Dermis lymphatic vessel endothelial cell (primary cell): ENCODE data around the gene CALY. TPM values are rescaled to one million over a fixed set of nuclear protein-coding genes. Genes with fewer than 3 reads are reported as not detected.

ENCODE experiments used
- total RNA-seq: library from RNA; depleted of rRNA; stranded (reverse); fragments of >200 nt; gene quantifications from 2 replicates; pipeline ENCODE4 v1.2.1, GENCODE V29; 2014

CALY gene, protein sequence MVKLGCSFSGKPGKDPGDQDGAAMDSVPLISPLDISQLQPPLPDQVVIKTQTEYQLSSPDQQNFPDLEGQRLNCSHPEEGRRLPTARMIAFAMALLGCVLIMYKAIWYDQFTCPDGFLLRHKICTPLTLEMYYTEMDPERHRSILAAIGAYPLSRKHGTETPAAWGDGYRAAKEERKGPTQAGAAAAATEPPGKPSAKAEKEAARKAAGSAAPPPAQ
- not detected in 2 replicates for total RNA-seq

DNA sequence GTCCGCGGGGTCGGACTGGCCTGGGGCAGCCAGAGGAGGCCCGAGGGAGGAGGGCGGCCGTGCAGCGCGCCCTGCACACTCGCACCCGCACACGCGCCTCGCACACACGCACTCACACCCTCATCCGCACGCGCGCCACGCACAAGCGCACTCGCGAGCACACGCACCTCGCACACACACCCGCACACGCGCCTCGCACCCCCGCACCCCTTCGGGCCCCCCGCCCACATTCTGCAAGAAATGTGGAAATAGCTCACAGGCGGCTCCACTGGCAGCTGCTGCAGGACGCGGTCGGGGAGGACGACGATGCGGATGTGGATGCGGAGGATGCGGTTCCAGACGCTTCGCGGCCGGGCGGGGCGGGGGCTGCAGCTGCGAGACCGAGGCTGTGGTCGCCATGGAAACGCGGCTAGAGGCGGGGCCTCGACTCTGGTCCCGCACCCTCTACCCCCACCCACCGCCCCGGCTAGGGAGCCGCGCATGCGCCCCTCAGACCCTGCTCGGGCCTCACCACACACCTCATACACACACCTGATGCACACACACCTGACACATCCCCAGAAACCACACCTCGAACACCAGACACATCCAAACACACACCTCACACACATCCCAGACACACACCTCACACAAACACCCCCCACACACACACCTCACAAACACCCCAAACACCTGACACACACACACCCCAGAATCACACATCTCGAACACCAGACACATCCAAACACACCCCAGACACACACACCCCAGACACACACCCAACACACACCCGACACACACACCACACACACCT is at the start of gene CALY:
TSS of gene CALY (minus strand) at position 320 of the 793 bp plus-strand sequence. CDS start 7,907 bp downstream, outside the sequence.

DNA sequence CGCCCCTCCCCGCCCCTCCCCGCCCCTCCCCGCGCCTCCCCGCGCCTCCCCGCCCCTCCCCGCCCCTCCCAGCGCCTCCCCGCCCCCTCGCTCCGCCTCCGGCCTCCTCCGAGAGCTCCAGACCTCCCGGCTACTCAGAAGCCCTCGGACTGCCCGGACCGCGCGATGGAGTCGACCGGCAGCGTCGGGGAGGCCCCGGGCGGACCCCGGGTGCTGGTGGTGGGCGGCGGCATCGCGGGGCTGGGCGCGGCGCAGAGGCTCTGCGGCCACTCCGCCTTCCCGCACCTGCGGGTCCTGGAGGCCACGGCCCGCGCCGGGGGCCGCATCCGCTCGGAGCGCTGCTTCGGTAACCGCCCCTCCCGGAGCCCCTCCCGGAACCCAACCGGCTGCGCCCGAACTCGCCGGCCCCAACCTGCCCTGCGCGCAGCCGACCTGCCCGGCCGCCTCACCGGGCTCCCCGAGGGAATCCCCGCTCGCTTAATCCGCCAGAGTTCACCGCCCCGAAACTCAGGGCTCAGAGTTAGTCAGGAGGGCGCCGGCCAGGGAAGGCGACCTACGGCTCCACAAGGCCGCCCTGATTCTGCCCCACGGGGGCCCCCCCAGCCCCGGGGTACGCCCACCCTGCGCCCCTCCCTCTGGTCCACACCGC is 42.6 kb upstream of the CALY start, which contains the start of gene PAOX:
TSS of gene PAOX (plus strand) at position 111 of the 649 bp plus-strand sequence. CDS start at position 166, 55 bp downstream.

DNA sequence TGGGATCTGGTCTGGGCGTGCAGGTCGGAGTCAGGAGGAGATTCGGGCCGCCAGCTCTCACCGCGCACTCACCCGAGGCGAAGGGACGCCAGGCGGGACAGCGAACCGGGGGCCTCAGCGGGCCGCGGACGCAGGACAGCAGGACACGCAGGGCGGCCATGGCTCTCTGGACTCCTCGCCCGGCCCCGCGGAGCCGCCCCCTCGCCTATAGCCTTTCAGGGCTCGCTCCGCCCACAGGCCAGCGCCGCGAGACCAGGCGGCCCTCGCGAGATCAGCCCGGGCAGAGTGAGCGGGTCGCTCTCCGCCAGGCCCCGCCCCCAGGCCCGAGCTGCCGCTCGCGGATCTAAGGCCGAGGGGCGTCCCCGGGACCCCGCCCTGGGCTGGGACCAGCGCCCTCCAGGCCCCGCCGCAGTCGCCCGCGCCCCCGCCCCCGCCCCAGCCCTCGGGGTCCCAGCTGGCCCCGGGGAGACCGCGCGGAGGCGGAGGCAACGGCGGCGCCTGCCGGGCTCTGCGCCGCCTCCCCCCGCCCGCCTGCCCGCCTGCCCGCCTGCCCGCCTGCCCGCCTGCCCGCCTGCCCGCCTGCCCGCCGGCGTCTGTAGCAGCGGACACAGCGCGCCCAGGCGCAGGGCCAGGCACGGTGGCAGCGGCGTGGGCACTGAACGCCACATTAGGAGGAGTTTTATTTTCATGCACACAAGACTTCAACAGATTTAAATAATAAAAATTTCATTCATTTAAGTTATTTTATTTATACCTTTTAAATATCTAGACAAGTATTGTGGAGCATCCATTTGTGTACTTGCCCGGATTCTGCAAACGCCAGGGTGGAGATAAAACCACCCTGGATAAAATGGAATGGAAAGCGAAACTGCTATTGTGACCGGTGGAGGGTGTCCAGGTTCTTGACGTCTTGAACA is 36.7 kb upstream of the CALY start, which contains the start of gene ECHS1:
TSS of gene ECHS1 (minus strand) at position 181 of the 917 bp plus-strand sequence. CDS start at position 160, 21 bp downstream.

DNA sequence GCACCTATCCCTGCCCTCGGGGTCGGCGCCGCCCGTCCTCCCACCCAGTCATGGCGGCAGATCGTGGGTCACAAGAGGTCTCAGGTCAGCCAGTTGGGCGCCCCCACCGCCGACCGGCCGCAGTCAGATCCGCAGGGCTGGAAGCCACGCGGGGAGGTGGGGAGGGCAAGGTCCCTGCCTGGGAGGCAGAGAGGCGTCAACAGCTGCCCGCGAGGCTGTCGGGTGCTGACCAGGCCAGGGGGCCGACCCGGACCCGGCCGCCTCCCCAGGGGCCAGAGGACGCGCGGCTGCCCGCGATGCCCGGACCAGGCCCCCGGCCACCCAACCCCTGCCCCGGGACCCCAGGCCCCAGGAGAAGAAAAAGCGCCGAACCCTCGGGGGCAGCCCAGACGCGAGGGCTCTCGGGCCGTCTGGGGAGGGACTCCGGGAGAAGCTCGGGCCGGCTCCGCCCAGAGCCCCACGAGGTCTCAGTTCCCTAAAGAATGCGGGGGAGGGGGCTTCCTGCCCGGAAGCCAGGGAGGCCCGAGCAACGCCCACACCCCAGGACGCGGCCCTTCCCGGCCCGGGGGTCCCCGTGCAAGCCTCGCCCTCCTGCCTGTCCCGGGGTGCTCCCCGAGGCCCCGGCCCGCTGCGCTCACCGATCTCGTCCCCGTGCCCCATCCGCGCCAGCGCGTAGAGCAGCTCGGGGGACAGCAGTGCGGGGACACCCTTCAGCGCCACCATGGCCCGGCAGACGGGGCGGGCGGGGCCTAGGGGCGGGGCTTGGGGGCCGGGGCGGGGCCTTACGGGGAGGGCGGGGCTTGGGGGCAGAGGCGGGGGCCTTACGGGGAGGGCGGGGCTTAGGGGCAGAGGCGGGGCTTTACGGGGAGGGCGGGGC is 20.8 kb upstream of the CALY start, which contains the start of gene FUOM:
TSS of gene FUOM (minus strand) at position 735 of the 877 bp plus-strand sequence. CDS start at position 723, 12 bp downstream.

DNA sequence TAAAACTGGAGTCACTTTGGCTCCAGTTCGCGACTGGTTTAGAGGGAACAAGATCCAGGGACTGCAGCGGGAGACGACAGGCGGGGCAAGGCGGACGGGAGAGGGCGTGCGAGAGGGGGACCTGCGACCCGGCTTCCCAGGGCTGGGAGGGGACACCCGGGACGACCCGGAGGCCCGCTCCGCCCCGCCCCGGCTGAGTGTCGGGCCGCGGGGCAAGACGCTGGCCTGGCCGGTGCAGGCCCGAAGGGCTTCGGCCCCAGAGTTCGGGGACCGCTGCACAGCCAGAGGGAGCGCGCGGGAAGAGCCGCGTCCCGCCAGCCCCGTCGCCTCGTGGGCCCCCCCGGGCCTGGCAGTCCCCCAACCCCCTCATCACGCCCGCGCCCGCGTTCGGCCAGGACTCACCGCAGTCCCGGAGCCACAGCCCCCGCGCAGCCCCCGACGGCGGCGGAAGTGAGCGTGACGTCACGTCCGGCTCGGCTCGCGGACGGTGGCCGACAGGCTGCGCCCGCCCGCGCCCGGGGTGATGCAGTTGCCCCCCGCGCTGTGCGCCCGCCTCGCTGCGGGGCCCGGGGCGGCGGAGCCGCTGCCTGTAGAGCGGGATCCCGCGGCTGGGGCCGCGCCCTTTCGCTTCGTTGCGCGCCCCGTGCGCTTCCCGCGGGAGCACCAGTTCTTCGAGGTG is 28.1 kb downstream of the CALY start, which contains the start of the genes TUBGCP2 and ZNF511:
TSS of gene TUBGCP2 (minus strand) at position 452 of the 679 bp plus-strand sequence. CDS start 5,931 bp downstream, outside the sequence.
TSS of gene ZNF511 (plus strand) at position 494 of the 679 bp plus-strand sequence. CDS start at position 524, 30 bp downstream.

DNA sequence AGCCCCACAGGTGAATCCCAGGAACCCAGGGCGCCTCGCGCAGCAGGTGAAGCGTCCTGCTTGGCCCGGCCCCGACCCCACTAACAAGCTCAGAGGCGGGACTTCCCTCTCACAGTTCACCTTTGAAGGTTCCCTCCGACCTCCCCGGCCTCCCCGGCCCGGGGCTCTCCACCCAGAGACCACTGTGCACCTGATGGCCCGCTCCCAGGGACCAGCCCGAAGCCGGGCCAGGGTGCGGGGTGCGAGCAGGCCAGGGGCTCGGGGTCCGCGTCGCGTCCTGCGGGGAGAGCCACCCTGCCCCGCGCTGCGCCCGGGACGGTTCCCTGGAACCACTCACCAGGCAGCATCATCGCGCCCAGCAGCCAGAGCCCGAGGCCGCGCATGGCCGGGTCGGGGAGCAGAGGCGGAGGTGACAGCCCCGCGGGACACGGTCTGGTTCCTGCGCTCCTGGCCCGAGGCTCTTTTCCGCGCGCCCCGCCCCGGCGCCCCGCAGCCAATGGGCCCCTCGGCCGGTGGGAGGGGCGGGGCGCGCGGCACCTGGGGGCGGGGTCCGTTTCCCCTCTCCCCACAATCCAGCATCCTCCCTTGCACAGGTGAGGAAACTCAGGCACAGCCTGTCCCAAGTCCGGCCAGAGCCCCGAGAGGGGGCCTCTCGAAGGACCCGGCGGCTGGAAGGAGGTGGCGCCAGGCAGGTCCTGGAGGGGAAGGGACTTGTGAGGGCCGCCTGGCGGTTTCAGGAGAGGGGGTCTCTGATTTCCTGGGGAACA is 60.1 kb downstream of the CALY start, which contains the start of gene ADAM8:
TSS of gene ADAM8 (minus strand) at position 434 of the 767 bp plus-strand sequence. CDS start at position 383, 51 bp downstream.

Other genes starting within 250 kb of the CALY start
- gene ADGRA1, start 249.0 kb downstream of the CALY start, total RNA-seq, result not detected in 2 replicates
- not detected in 2 replicates for gene KNDC1, start 176.7 kb downstream of the CALY start, total RNA-seq
- gene UTF1, start 106.7 kb downstream of the CALY start, total RNA-seq, result not detected in 2 replicates
- gene VENTX, start 99.0 kb downstream of the CALY start, total RNA-seq, result not detected in 2 replicates
- gene ADAM8, start 60.0 kb downstream of the CALY start, total RNA-seq, result 0.11 and 0.34 TPM in 2 replicates
- gene TUBGCP2, start 28.0 kb downstream of the CALY start, total RNA-seq, result 40.8 and 45.6 TPM in 2 replicates
- gene ZNF511, start 28.0 kb downstream of the CALY start, total RNA-seq, result 21.4 and 21.7 TPM in 2 replicates
- not detected in 2 replicates for gene PRAP1, start 10.5 kb upstream of the CALY start, total RNA-seq
- gene FUOM, start 21.1 kb upstream of the CALY start, total RNA-seq, result 14.2 and 28.0 TPM in 2 replicates
- 57.6 and 67.6 TPM in 2 replicates for gene ECHS1, start 36.5 kb upstream of the CALY start, total RNA-seq
- 4.5 and 7.9 TPM in 2 replicates for gene PAOX, start 42.4 kb upstream of the CALY start, total RNA-seq
- gene MTG1, start 57.3 kb upstream of the CALY start, total RNA-seq, result 31.9 and 37.7 TPM in 2 replicates
- not detected in 2 replicates for gene SPRN, start 87.7 kb upstream of the CALY start, total RNA-seq
- gene SCART1, start 117.0 kb upstream of the CALY start, total RNA-seq, result 0.54 and 0.60 TPM in 2 replicates
- gene CYP2E1, start 190.5 kb upstream of the CALY start, total RNA-seq, result 0.26 TPM in 1 of 2 replicates, not detected in the other
- gene SYCE1, start 228.7 kb upstream of the CALY start, total RNA-seq, result not detected in 2 replicates